Effector memory CD4-positive, alpha-beta T cell (primary cell): Measurements from ENCODE around the gene EXOC4.

Source experiments
- DNase-seq, 3 donors: peaks; one replicate each; pipeline ENCODE4 v3.0.0-alpha.2; 2020
- H3K27ac ChIP-seq: 2 replicates; pipeline ENCODE4 v1.7.0; 2013; ENCODE audit warnings: mild to moderate bottlenecking, low read length, moderate library complexity; ENCODE audit not compliant: insufficient read depth, poor library complexity, severe bottlenecking
- H3K27me3 ChIP-seq: replicated peaks from 2 replicates; pipeline ENCODE4 v1.7.0; 2013; ENCODE audit warnings: mild to moderate bottlenecking, low read length; ENCODE audit not compliant: insufficient read depth, control insufficient read depth, poor library complexity, severe bottlenecking
- H3K36me3 ChIP-seq: 2 replicates; pipeline ENCODE4 v1.7.0; 2013; ENCODE audit warnings: mild to moderate bottlenecking, low read length, moderate library complexity; ENCODE audit not compliant: control insufficient read depth, insufficient read depth
- H3K4me1 ChIP-seq: 2 replicates; pipeline ENCODE4 v1.7.0; 2013; ENCODE audit warnings: low read length, mild to moderate bottlenecking; ENCODE audit not compliant: control insufficient read depth, insufficient read depth, poor library complexity, severe bottlenecking
- H3K4me3 ChIP-seq: 2 replicates; pipeline ENCODE4 v1.7.0; 2013; ENCODE audit warnings: low read length, low read depth, mild to moderate bottlenecking; ENCODE audit not compliant: insufficient read depth, poor library complexity, severe bottlenecking
- H3K9me3 ChIP-seq: 2 replicates; pipeline ENCODE4 v1.7.0; 2013; ENCODE audit warnings: mild to moderate bottlenecking, low read length, moderate library complexity; ENCODE audit not compliant: control insufficient read depth

EXOC4 gene

DNA sequence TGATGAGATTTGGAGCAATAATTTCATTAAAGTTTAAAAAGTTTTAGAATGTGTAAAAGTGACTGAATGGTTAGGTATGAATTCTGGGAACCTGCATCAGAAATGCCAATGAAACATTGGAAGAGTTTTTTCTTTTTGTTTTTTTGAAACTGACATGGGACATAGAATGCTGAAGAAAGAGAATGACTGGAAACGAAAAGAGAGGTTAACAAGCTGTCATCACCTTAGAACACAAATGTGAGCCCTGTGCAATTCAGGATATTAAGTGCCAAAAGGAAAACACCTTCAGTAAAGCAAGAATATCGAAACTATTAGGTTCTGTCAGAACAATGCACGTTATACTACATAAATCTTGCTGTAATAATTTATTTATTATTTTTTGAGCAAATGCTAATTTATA lies 12.6 kb upstream of the EXOC4 start:
- no peak for DNase-seq
- Histone ChIP-seq H3K36me3 (no peaks in the 10 kb centered on the region), H3K4me1 (no peaks in the 10 kb centered on the region), H3K4me3 (no peak overlapping the region), H3K9me3 (no peaks in the 10 kb centered on the region), H3K27me3 (no peaks in the 10 kb centered on the region), H3K27ac (no peak overlapping the region)

DNA sequence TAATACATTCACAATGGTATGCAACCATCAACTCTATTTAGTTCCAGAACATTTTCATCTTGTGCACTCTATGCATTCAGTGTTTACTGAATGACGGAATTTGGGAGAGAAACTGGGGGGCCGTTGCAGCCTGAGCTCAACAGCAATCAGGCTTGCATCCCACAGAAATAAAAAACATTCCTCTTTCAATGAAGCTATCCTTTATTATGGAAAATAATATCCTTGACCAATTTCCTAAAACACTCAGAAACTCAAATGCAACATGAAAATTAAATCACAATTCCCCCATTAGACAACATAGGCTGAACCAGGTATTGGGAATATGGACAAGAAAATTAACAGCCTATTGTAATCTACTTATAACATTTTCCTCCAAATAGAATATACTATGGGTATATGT lies 6.3 kb upstream of the EXOC4 start:
- Histone ChIP-seq H3K4me1 (no peaks in the 10 kb centered on the region), H3K4me3 (no peak overlapping the region), H3K27me3 (no peaks in the 10 kb centered on the region), H3K9me3 (no peaks in the 10 kb centered on the region), H3K36me3 (no peaks in the 10 kb centered on the region), H3K27ac (no peak overlapping the region)
- DNase-seq = no peak

DNA sequence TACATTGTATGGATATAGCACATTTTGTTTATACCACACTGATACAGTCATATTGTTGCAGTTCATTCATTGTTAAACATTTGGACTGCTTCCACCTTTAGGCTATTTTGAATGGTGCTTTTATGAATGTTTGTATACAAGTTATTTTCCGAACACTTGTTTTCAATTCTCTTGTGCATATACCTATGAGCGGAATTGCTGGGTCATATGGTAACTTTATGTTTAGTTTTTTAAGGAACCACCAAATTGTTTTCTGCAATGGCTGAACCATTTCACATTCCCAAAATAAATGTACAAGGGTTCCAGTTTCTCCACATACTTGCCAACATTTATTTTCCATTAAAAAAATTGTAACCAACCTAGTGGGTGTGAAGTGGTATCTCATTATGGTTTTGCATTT lies 4.0 kb upstream of the EXOC4 start:
- Histone ChIP-seq H3K4me1 (peaks cover 4% of the 10 kb centered on the region), H3K27me3 (no peaks in the 10 kb centered on the region), H3K4me3 (no peak overlapping the region), H3K27ac (no peak overlapping the region), H3K9me3 (no peaks in the 10 kb centered on the region), H3K36me3 (no peaks in the 10 kb centered on the region)
- no peak for DNase-seq

DNA sequence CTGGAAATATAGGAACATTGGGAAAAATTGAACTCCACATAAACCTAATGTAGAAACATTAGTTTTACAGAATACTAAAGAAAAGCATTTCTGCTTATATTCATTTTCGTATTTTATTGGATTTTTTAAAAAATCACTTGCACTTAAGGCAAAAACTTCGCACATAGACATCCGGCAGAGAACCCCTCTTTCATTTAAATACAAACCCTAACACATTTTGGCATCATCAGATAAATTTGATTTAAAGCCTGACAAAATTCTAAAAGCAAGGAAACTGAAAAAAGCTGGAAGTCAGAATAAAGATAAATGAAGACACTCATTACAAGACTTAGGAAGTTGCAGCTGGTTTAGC lies 396 bp upstream of the EXOC4 start:
- no peak overlapping the region for H3K4me3 ChIP-seq
- no peaks in the 10 kb centered on the region for H3K36me3 ChIP-seq
- H3K4me1 ChIP-seq = peaks cover 4% of the 10 kb centered on the region
- no peaks in the 10 kb centered on the region for H3K9me3 ChIP-seq
- no peaks in the 10 kb centered on the region for H3K27me3 ChIP-seq
- no peak overlapping the region for H3K27ac ChIP-seq
- DNase-seq = no peak

DNA sequence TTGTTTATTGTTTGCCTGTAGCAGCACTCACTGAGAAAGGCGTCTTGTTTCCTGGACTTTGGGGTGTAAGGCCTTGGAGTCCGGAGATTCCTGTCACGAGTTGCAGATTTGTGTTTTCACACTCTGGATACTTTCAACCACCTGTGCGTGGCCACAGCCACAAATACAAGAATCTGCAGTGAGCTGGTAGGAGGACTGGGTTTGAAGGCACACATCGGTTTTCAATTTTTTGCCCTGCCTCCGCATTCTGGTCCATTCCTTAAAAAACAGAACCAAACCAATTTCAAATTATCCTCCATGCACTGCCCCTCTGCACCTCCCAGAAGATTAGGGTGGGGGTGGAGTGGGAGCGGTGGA lies 619 bp downstream of the EXOC4 start:
- Histone ChIP-seq H3K9me3 (no peaks in the 10 kb centered on the region), H3K27ac (peak overlapping the region; percentile 86), H3K4me3 (peak overlapping the region; percentile 91), H3K27me3 (no peaks in the 10 kb centered on the region), H3K4me1 (peaks cover 4% of the 10 kb centered on the region), H3K36me3 (no peaks in the 10 kb centered on the region)
- no peak for DNase-seq

DNA sequence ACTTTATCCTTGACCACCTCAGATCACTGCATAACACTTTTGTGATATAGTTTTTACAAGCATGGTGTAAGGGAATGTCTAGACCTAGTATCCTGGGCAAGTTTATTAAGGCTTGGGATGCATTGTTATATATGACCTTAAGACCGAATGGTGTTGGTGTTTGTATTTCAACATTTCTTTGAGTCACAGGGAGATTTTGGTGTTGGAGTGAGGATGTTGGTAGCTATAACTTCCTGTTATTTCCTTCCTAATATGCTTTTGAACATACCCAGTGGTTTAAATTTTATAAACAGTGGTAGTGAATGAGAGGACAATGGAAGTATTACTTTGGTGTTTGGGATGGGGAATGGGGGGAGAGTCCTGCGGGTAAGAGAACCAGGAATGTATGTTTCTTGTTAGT lies 2.6 kb downstream of the EXOC4 start:
- no peak for DNase-seq
- Histone ChIP-seq H3K9me3 (no peaks in the 10 kb centered on the region), H3K4me1 (peaks cover 4% of the 10 kb centered on the region), H3K36me3 (no peaks in the 10 kb centered on the region), H3K4me3 (no peak overlapping the region), H3K27me3 (no peaks in the 10 kb centered on the region), H3K27ac (no peak overlapping the region)

DNA sequence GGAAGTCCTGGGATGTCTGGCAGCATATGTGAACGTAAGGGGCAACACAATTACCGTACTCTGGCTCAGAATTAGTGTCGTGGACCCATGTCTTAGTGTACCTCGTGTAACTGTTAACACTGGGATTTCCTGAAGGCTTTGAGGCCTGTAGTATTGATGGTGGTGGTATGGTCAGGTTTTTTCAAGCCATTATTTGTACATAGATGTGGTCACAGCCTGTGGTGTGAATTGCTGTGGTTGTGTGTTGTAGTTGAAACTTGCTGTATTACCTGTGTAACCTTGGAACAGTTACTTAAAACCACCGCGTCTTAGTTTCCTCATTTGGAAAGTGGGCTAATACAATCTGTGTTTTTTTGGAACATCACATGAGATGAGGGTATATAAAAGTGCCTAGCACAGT lies 5.3 kb downstream of the EXOC4 start:
- no peaks in the 10 kb centered on the region for H3K9me3 ChIP-seq
- no peaks in the 10 kb centered on the region for H3K36me3 ChIP-seq
- DNase-seq = no peak
- no peaks in the 10 kb centered on the region for H3K27me3 ChIP-seq
- H3K4me3 ChIP-seq = no peak overlapping the region
- H3K4me1 ChIP-seq = peaks cover 4% of the 10 kb centered on the region
- no peak overlapping the region for H3K27ac ChIP-seq

DNA sequence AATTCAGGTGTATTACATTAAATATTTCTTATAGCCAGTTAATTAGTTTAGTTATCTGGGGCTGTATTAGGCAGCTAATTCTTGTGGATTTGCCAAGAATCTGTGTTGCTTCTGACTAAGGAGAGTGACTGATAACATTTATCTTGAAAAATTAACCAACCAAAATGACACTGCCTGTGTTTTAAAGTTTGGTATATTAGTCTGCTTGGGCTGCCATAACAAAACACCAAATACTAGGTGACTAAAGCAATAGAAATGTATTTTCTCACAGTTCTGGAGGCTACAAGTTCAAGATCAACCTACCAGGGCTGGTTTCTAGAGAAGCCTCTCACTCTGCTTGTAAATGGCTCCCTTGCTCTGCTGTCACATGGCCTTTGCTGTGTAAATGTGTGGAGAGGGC lies 12.9 kb downstream of the EXOC4 start:
- no peaks in the 10 kb centered on the region for H3K4me1 ChIP-seq
- DNase-seq = no peak
- H3K36me3 ChIP-seq = no peaks in the 10 kb centered on the region
- H3K27ac ChIP-seq = no peak overlapping the region
- no peak overlapping the region for H3K4me3 ChIP-seq
- no peaks in the 10 kb centered on the region for H3K9me3 ChIP-seq
- no peaks in the 10 kb centered on the region for H3K27me3 ChIP-seq

DNA sequence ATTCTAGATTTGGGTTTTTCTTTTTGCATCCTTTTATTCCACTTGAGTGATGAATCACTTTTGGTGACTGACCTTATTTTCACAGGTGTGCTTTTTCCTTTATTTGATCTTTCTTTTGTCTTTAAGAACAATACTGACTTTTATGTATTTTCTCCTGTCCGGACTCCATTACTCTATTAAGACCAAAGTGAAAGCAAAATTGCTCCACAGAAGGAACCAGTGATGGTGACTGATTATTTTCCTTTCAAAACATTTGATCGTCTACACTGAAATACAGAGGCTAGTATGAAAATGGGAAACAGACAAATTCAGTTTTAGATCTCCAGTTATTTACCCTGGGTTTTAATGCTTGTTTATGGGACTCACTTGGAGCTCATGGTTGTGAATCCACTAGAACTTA lies 15.5 kb downstream of the EXOC4 start:
- H3K27ac ChIP-seq = no peak overlapping the region
- H3K9me3 ChIP-seq = no peaks in the 10 kb centered on the region
- no peak for DNase-seq
- H3K4me1 ChIP-seq = no peaks in the 10 kb centered on the region
- no peaks in the 10 kb centered on the region for H3K27me3 ChIP-seq
- H3K36me3 ChIP-seq = no peaks in the 10 kb centered on the region
- H3K4me3 ChIP-seq = no peak overlapping the region

DNA sequence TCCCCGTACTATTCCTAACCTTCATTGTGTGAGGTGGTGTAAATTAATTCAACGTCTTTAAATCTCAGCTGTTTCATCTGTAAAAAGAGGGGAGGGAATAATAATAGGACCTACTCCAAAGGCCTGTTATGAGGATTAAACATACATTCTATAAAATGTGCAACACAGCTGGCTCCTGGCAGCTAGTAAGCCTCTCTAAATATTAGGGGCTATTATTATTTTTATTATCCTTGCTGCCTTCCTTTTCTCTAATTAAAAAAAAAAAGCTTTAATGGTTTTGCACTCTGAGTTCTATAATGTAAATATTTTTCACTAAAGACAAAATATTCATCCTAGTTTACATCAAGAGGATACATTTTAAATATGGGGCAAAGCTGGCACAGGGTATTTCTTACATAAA lies 19.5 kb downstream of the EXOC4 start:
- Histone ChIP-seq H3K36me3 (peaks cover 15% of the 10 kb centered on the region), H3K4me1 (no peaks in the 10 kb centered on the region), H3K4me3 (no peak overlapping the region), H3K27ac (no peak overlapping the region), H3K9me3 (no peaks in the 10 kb centered on the region), H3K27me3 (no peaks in the 10 kb centered on the region)
- no peak for DNase-seq

DNA sequence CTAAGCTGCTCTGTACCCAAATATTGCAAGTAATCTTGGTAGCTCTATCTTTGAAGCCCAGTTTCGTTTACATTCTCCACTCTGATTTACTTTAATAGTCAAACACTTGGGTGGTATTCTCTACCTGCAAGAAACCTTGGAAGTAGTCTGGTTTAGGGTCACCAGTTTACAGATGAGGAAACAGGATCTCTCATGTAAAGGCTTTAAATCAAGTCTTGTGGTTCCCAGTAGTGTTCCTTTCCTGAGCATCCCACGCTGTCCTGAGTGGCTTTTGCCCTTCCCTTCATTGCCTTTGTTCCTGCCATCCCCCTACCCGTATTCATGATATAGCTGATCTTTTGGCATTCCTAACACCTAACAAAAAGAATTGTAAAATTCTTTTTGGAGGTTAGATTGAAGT lies 20.3 kb downstream of the EXOC4 start:
- H3K36me3 ChIP-seq = peaks cover 18% of the 10 kb centered on the region
- no peaks in the 10 kb centered on the region for H3K27me3 ChIP-seq
- H3K4me3 ChIP-seq = no peak overlapping the region
- H3K27ac ChIP-seq = no peak overlapping the region
- no peak for DNase-seq
- H3K9me3 ChIP-seq = no peaks in the 10 kb centered on the region
- H3K4me1 ChIP-seq = no peaks in the 10 kb centered on the region
